Testis (tissue), 2 donors: Measurements from ENCODE around the gene MT1M.

Experiments
- POLR2A ChIP-seq: fragments of 450-650 bp; IDR thresholded peaks from one replicate; pipeline ENCODE4 v1.6.1; 2017; ENCODE audit warnings: antibody characterized with exemption, mild to moderate bottlenecking, moderate library complexity
- TF ChIP-seq, protein P1 (sequence below), 3 experiments: fragments of 450-650 bp in 2 of 3; fragments of 200-600 bp in 1 of 3; sonication (generic) in 1 of 3; IDR thresholded peaks; one replicate each; pipeline ENCODE4 v1.5.1; 2016 to 2019; ENCODE audit warnings: antibody characterized with exemption in 3 of 3, mild to moderate bottlenecking in 2 of 3, moderate library complexity in 1 of 3

DNA sequence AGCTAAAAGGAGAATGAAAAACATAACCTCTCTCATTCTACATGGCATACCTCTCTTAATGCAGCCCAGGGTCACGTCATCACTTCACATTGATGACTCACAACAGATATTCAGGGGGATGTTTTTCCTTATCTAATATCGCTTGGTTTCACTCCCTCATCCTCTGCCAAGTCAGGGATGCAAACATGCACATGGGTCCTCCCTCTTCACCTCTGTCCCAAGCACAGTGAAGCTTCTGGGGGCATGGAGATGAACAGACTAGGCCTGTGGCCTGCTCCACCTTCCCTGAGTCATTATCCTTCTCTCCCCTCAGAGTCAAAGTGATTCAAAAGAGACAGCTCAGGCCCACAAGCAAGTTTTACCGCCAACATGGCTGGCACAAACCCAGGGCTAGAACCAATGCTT, 26.4 kb upstream of the MT1M start:
- TF ChIP-seq, protein P1, sequence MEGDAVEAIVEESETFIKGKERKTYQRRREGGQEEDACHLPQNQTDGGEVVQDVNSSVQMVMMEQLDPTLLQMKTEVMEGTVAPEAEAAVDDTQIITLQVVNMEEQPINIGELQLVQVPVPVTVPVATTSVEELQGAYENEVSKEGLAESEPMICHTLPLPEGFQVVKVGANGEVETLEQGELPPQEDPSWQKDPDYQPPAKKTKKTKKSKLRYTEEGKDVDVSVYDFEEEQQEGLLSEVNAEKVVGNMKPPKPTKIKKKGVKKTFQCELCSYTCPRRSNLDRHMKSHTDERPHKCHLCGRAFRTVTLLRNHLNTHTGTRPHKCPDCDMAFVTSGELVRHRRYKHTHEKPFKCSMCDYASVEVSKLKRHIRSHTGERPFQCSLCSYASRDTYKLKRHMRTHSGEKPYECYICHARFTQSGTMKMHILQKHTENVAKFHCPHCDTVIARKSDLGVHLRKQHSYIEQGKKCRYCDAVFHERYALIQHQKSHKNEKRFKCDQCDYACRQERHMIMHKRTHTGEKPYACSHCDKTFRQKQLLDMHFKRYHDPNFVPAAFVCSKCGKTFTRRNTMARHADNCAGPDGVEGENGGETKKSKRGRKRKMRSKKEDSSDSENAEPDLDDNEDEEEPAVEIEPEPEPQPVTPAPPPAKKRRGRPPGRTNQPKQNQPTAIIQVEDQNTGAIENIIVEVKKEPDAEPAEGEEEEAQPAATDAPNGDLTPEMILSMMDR (IDR thresholded peaks at IDR 0.05): no peak
- no peak for TF ChIP-seq POLR2A
